OCI-LY7 (cell line): ENCODE results near the gene GPR78. TPM values are rescaled to one million over a fixed set of nuclear protein-coding genes. Genes with fewer than 3 reads are reported as not detected.

ENCODE experiments used
- BruUV-seq: library from RNA; stranded (reverse); fragments of 400-500 nt; replicated peaks from 2 replicates; lab custom pipeline; 2021; lab: Mats Ljungman, UMichigan
- CTCF ChIA-PET: fragments of 300-600 bp; sonication (Branson Sonifier 250); formaldehyde crosslinking; loops from one replicate; lab custom pipeline; 2022; ENCODE audit warnings: antibody characterized with exemption; ENCODE audit not compliant: unreplicated experiment; lab: Charles Lee
- POLR2A ChIA-PET: fragments of 300-600 bp; sonication (Branson Sonifier 250); formaldehyde crosslinking; loops from one replicate; lab custom pipeline; 2022; ENCODE audit warnings: antibody characterized with exemption; lab: Charles Lee
- DNase-seq: peaks from one replicate; pipeline ENCODE4 v3.0.0-alpha.2; 2015; ENCODE audit warnings: low spot score
- H2AFZ ChIP-seq: fragments of 200-600 bp; sonication (generic), shearing (Covaris generic); 2 replicates; pipeline ENCODE4 v1.6.1; 2014; ENCODE audit warnings: mild to moderate bottlenecking, antibody characterized with exemption, low read length, moderate library complexity
- H3K27ac ChIP-seq: fragments of 200-600 bp; sonication (generic); 2 replicates; pipeline ENCODE4 v1.5.1; 2014; ENCODE audit warnings: mixed run types, low read depth, mild to moderate bottlenecking, moderate library complexity, low read length, inconsistent platforms; ENCODE audit not compliant: poor library complexity, severe bottlenecking
- H3K36me3 ChIP-seq: fragments of 200-600 bp; sonication (generic); 2 replicates; pipeline ENCODE4 v1.6.1; 2014; ENCODE audit warnings: mild to moderate bottlenecking, antibody characterized with exemption, low read length, moderate library complexity, mixed read lengths; ENCODE audit not compliant: insufficient read depth
- H3K4me1 ChIP-seq: fragments of 200-600 bp; sonication (generic); 2 replicates; pipeline ENCODE4 v1.5.1; 2014; ENCODE audit warnings: mild to moderate bottlenecking, low read length; ENCODE audit not compliant: insufficient read depth, poor library complexity, severe bottlenecking
- H3K4me2 ChIP-seq: fragments of 200-600 bp; sonication (generic); 2 replicates; pipeline ENCODE4 v1.6.1; 2014; ENCODE audit warnings: mild to moderate bottlenecking, low read length
- H3K4me3 ChIP-seq: fragments of 200-600 bp; sonication (generic); 2 replicates; pipeline ENCODE4 v1.5.1; 2014; ENCODE audit warnings: mild to moderate bottlenecking, low read depth, low read length; ENCODE audit not compliant: poor library complexity, severe bottlenecking
- H3K79me2 ChIP-seq: fragments of 200-600 bp; sonication (generic); 2 replicates; pipeline ENCODE4 v1.6.1; 2016; ENCODE audit warnings: low read depth, mild to moderate bottlenecking, low read length, moderate library complexity, mixed read lengths; ENCODE audit not compliant: insufficient read depth
- H3K9me2 ChIP-seq: fragments of 200-600 bp; sonication (generic); 2 replicates; pipeline ENCODE4 v1.6.1; 2016; ENCODE audit warnings: mild to moderate bottlenecking, low read length, mixed read lengths; ENCODE audit not compliant: insufficient read depth
- H3K9me3 ChIP-seq: fragments of 200-600 bp; sonication (generic); 2 replicates; pipeline ENCODE4 v1.6.1; 2014; ENCODE audit warnings: mild to moderate bottlenecking, mixed run types, low read length, mixed read lengths
- H4K20me1 ChIP-seq: fragments of 200-600 bp; sonication (generic); 2 replicates; pipeline ENCODE4 v1.6.1; 2014; ENCODE audit warnings: mild to moderate bottlenecking, antibody characterized with exemption, low read length, moderate library complexity, mixed read lengths; ENCODE audit not compliant: insufficient read depth
- CTCF ChIP-seq: fragments of 200-600 bp; sonication (generic); conservative IDR thresholded peaks from 2 replicates; pipeline ENCODE4 v1.5.1; 2014; ENCODE audit warnings: mild to moderate bottlenecking, antibody characterized with exemption, low read length, moderate library complexity, mixed read lengths
- EZH2phosphoT487 ChIP-seq: fragments of 200-600 bp; sonication (generic); IDR thresholded peaks from 2 replicates; pipeline ENCODE4 v1.6.1; 2018; ENCODE audit warnings: low read depth, borderline replicate concordance, mild to moderate bottlenecking, mixed run types, antibody characterized with exemption, low read length, moderate library complexity, mixed read lengths
- intact Hi-C: fragments of 100-400 bp; cut with micrococcal nuclease; formaldehyde crosslinking; loops from one replicate; pipeline ENCODE4 v1.10.0; 2022; ENCODE audit not compliant: unreplicated experiment
- total RNA-seq, 2 experiments: library from RNA; depleted of rRNA in 1 of 2; stranded (reverse); fragments of >200 nt in 1 of 2; shearing (Covaris generic) in 1 of 2; gene quantifications; 2 replicates each; pipeline ENCODE4 v1.2.3, GENCODE V29; 2014 to 2022

Gene GPR78
- total RNA-seq, 2 experiments from 2014 or later = not detected

- intact Hi-C loops = no loop called here
- Histone ChIP-seq H3K4me1 (no peaks in the 10 kb centered on the region), H3K9me2 (no peaks in the 10 kb centered on the region), H3K27ac (no peak overlapping the region), H3K36me3 (no peaks in the 10 kb centered on the region), H3K4me3 (no peak overlapping the region), H2AFZ (no peak overlapping the region), H3K79me2 (no peaks in the 10 kb centered on the region), H3K4me2 (no peak overlapping the region), H4K20me1 (no peaks in the 10 kb centered on the region), H3K9me3 (no peaks in the 10 kb centered on the region)
- POLR2A ChIA-PET = no interaction called here
- DNase-seq = peak; percentile 5
- CTCF ChIA-PET = no interaction called here
- no peak for TF ChIP-seq EZH2phosphoT487
- TF ChIP-seq CTCF = peak; percentile 71
- no TSS peak for BruUV-seq
Measured at GRCh38 chr4:8547108-8547911, 32.9 kb upstream of the GPR78 start.

DNA sequence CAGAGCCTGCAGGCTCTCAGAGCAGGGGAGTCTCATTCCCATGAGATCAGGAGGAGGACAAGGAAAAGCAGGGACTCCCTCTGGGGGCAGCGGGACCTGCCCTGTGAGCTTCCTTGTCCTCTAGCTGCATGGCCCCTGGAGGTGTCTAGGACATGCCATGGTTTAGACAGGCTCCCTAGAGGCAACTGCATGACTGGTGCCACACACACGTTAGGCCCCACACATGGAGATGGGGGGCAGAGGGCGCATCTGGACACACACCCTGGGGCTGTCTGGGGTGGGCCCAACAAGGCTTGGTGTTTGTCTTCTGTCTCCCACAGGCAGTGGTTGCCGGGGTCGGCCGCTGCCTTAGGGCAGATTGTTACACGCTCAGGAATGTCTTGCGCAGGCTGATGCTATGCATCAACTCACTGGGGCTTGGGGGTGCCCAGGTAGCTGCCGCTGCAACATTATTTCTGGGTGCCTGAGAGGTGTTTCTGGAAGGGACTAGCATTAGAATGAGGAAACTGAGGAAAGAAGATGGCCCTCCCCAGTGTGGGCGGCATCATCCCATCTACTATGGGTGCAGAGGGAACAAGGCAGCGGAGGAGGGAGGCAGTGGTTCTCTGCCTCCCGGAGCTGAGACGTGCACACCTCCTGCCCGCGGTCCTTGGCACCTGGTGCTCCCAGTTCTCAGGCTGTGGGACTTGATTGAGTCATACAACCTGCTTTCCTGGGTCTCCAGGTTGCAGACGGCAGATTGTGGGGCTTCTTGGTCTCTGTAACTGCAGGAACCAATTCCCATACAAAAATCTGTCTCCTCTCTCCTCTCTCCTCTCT lies 32.1 kb upstream of the GPR78 start:
- ChIA-PET POLR2A (no interaction called here), CTCF (interaction anchor here (0.6 kb wide), 1 partner anchor 1585 kb away, joined by 3 read pairs; no protein-coding TSS in a partner anchor)
- no peak overlapping the region for H3K4me3 ChIP-seq
- no peak overlapping the region for H3K27ac ChIP-seq
- H4K20me1 ChIP-seq = no peaks in the 10 kb centered on the region
- H3K9me3 ChIP-seq = no peaks in the 10 kb centered on the region
- no peaks in the 10 kb centered on the region for H3K79me2 ChIP-seq
- no peak overlapping the region for H3K4me2 ChIP-seq
- DNase-seq = no peak
- no peaks in the 10 kb centered on the region for H3K9me2 ChIP-seq
- no peak overlapping the region for H2AFZ ChIP-seq
- no TSS peak for BruUV-seq
- no peaks in the 10 kb centered on the region for H3K36me3 ChIP-seq
- no peaks in the 10 kb centered on the region for H3K4me1 ChIP-seq
- intact Hi-C loops = no loop called here
- no peak for TF ChIP-seq EZH2phosphoT487
- TF ChIP-seq CTCF = no peak
